A673 (cell line): ENCODE measurements around the gene MGAT3.

Experiments
- EZH2 ChIP-seq: fragments of 200-600 bp; sonication (generic); IDR thresholded peaks from 2 replicates; pipeline ENCODE4 v1.6.1; 2017; ENCODE audit warnings: borderline replicate concordance, low read depth, mild to moderate bottlenecking, mixed read lengths, antibody characterized with exemption, low read length; ENCODE audit not compliant: poor library complexity, severe bottlenecking
- TF ChIP-seq, protein P1 (sequence below): fragments of 300-800, 200-600 bp; sonication (generic); conservative IDR thresholded peaks from 2 replicates; pipeline ENCODE4 v1.5.1; 2017; ENCODE audit warnings: low read depth, mild to moderate bottlenecking, antibody characterized with exemption, low read length, moderate library complexity, mixed read lengths

DNA sequence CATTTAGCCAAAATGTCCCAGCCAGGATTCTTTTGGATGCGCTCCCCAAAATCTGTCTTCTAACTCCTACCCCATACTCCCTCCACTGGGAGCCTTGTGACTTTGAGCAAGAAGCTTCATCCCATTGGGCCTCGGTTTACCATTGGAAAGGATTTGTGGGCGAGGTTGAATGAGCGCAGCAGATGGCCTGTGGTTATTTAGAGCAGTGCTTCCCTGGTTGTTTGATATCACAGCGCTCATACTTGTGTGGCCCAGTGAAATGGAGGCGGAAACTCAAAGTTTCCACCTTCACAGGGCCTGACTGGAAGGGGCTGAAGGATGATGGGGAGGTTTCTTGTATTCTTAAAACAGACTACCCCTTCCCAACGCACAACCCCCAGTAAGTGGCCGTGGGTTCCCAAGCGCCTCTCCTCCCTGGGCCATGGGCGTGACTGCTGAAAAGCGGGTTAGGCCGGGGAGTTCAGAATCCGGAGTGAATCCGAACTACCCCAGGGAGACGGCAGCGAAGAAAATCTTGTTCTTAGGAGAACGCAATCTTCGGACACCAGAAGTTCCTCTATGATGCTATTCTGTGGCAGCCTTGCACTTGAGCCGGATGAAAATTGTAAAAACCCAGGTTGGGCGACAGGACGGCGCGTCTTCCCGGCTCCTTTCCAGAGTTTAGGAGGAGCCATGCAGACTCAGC, 62.3 kb downstream of the MGAT3 start:
- TF ChIP-seq, protein P1, sequence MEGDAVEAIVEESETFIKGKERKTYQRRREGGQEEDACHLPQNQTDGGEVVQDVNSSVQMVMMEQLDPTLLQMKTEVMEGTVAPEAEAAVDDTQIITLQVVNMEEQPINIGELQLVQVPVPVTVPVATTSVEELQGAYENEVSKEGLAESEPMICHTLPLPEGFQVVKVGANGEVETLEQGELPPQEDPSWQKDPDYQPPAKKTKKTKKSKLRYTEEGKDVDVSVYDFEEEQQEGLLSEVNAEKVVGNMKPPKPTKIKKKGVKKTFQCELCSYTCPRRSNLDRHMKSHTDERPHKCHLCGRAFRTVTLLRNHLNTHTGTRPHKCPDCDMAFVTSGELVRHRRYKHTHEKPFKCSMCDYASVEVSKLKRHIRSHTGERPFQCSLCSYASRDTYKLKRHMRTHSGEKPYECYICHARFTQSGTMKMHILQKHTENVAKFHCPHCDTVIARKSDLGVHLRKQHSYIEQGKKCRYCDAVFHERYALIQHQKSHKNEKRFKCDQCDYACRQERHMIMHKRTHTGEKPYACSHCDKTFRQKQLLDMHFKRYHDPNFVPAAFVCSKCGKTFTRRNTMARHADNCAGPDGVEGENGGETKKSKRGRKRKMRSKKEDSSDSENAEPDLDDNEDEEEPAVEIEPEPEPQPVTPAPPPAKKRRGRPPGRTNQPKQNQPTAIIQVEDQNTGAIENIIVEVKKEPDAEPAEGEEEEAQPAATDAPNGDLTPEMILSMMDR: no peak
- TF ChIP-seq EZH2: no peak
